ENCODE measurements around the gene SEZ6.

SEZ6 gene, protein sequence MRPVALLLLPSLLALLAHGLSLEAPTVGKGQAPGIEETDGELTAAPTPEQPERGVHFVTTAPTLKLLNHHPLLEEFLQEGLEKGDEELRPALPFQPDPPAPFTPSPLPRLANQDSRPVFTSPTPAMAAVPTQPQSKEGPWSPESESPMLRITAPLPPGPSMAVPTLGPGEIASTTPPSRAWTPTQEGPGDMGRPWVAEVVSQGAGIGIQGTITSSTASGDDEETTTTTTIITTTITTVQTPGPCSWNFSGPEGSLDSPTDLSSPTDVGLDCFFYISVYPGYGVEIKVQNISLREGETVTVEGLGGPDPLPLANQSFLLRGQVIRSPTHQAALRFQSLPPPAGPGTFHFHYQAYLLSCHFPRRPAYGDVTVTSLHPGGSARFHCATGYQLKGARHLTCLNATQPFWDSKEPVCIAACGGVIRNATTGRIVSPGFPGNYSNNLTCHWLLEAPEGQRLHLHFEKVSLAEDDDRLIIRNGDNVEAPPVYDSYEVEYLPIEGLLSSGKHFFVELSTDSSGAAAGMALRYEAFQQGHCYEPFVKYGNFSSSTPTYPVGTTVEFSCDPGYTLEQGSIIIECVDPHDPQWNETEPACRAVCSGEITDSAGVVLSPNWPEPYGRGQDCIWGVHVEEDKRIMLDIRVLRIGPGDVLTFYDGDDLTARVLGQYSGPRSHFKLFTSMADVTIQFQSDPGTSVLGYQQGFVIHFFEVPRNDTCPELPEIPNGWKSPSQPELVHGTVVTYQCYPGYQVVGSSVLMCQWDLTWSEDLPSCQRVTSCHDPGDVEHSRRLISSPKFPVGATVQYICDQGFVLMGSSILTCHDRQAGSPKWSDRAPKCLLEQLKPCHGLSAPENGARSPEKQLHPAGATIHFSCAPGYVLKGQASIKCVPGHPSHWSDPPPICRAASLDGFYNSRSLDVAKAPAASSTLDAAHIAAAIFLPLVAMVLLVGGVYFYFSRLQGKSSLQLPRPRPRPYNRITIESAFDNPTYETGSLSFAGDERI

DNA sequence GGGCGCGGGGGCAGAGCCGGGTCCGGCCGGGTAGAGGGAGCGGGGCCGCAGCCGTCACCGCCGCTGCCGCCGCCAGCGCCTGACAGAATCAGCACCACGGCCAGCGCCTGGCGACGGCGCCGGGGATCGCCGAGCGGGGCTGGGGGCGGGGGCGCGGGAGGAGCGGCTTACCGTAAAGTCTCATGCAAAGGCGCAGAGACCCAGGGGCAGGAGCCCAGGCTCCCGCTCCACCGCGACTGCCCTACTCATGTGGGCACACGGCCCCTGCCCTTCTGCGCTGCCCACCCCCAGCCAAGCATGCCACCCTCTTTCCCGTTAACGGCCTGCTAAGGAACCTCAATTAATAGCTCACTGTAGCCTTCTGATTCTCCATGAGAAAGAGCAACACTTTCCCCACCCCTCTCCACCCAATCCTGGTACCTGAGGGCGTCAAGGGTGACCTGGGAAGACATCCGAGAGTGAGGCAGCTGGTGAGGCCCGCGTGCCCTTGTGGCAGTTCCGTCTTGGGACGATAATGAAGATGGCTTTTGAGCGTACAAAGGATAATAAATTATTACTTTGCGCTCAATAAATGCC, at the start of gene SEZ6:
TSS of gene SEZ6 (minus strand) at position 98 of the 576 bp plus-strand sequence. CDS start 164 bp downstream, outside the sequence.
- DNase-seq: peak; percentile 68
- Histone ChIP-seq H3K4me3 (ENCODE audit: low read length) (no peak within 1 kb of the TSS), H3K9me3 (replicated peaks; ENCODE audit: insufficient read depth, low read length) (no peaks in the 10 kb centered on the region), H4K20me1 (ENCODE audit: insufficient read depth, low read length) (no peaks in the 10 kb centered on the region), H3K9me2 (replicated peaks; ENCODE audit: insufficient read depth, low read length) (no peaks in the 10 kb centered on the region), H3K9ac (ENCODE audit: low read length) (no peak within 1 kb of the TSS), H3K79me2 (ENCODE audit: low read length) (no peaks in the 10 kb centered on the region), H3K4me2 (ENCODE audit: low read depth, low read length) (no peak within 1 kb of the TSS), H3K36me3 (replicated peaks; ENCODE audit: insufficient read depth, low read length) (no peaks in the 10 kb centered on the region), H3K27ac (ENCODE audit: low read length) (no peak within 1 kb of the TSS), H3K27me3 (replicated peaks; ENCODE audit: insufficient read depth, low read length) (peaks cover 58% of the 10 kb centered on the region), H3K4me1 (ENCODE audit: low read length) (no peaks in the 10 kb centered on the region), H2AFZ (ENCODE audit: low read length) (no peak within 1 kb of the TSS), H3F3A (ENCODE audit: insufficient read depth, low read length) (no peaks in the 10 kb centered on the region)
- TF ChIP-seq EZH2 (optimal IDR thresholded peaks at IDR 0.05; ENCODE audit: low read depth, low read length) (no peak), EZH2phosphoT487 (IDR thresholded peaks at IDR 0.05; ENCODE audit: low read length) (no peak)
- TF ChIP-seq, protein P1, sequence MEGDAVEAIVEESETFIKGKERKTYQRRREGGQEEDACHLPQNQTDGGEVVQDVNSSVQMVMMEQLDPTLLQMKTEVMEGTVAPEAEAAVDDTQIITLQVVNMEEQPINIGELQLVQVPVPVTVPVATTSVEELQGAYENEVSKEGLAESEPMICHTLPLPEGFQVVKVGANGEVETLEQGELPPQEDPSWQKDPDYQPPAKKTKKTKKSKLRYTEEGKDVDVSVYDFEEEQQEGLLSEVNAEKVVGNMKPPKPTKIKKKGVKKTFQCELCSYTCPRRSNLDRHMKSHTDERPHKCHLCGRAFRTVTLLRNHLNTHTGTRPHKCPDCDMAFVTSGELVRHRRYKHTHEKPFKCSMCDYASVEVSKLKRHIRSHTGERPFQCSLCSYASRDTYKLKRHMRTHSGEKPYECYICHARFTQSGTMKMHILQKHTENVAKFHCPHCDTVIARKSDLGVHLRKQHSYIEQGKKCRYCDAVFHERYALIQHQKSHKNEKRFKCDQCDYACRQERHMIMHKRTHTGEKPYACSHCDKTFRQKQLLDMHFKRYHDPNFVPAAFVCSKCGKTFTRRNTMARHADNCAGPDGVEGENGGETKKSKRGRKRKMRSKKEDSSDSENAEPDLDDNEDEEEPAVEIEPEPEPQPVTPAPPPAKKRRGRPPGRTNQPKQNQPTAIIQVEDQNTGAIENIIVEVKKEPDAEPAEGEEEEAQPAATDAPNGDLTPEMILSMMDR (IDR thresholded peaks at IDR 0.05; ENCODE audit: low read length): no peak

- no peaks in the 10 kb centered on the region for H3K9me3 ChIP-seq (replicated peaks; ENCODE audit: insufficient read depth, low read length)
- H3K9me2 ChIP-seq (replicated peaks; ENCODE audit: insufficient read depth, low read length): no peaks in the 10 kb centered on the region
- H3K4me3 ChIP-seq (ENCODE audit: low read length): no peak overlapping the region
- H3K27me3 ChIP-seq (replicated peaks; ENCODE audit: insufficient read depth, low read length): no peaks in the 10 kb centered on the region
- H3K9ac ChIP-seq (ENCODE audit: low read length): no peak overlapping the region
- H3F3A ChIP-seq (ENCODE audit: insufficient read depth, low read length): no peaks in the 10 kb centered on the region
- H3K4me1 ChIP-seq (ENCODE audit: low read length): no peaks in the 10 kb centered on the region
- H3K4me2 ChIP-seq (ENCODE audit: low read depth, low read length): no peak overlapping the region
- H4K20me1 ChIP-seq (ENCODE audit: insufficient read depth, low read length): no peaks in the 10 kb centered on the region
- H3K36me3 ChIP-seq (replicated peaks; ENCODE audit: insufficient read depth, low read length): no peaks in the 10 kb centered on the region
- H3K79me2 ChIP-seq (ENCODE audit: low read length): no peaks in the 10 kb centered on the region
- no peak overlapping the region for H2AFZ ChIP-seq (ENCODE audit: low read length)
- TF ChIP-seq, protein P1 (IDR thresholded peaks at IDR 0.05; ENCODE audit: low read length): no peak
- no peak for TF ChIP-seq EZH2phosphoT487 (IDR thresholded peaks at IDR 0.05; ENCODE audit: low read length)
- no peak for TF ChIP-seq EZH2 (optimal IDR thresholded peaks at IDR 0.05; ENCODE audit: low read depth, low read length)
- no peak for DNase-seq
- no peak overlapping the region for H3K27ac ChIP-seq (ENCODE audit: low read length)
Measured at GRCh38 chr17:29054835-29055234, 49.0 kb upstream of the SEZ6 start.

DNA sequence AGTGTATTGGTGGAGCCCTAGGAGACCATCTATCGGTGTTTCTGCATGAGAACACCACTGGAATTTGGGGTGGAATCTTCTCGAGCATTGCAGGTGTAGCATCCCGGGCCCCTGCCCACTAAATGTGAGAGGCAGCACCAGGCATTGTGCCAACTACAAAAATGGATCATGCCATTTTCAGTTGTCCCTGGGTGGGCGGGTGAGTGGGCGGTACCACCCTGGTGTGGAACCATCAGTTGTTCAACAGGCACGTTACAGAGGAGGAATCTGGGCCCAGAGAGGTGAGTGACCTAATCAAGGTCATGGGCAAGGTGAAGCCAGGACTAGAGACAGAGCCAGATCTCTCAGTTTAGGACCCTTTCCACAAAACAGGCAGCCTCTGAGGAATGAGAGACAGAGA, 45.9 kb upstream of the SEZ6 start:
- no peaks in the 10 kb centered on the region for H3K4me1 ChIP-seq (ENCODE audit: low read length)
- H3F3A ChIP-seq (ENCODE audit: insufficient read depth, low read length): no peaks in the 10 kb centered on the region
- H2AFZ ChIP-seq (ENCODE audit: low read length): no peak overlapping the region
- no peak overlapping the region for H3K9ac ChIP-seq (ENCODE audit: low read length)
- no peak overlapping the region for H3K27ac ChIP-seq (ENCODE audit: low read length)
- H4K20me1 ChIP-seq (ENCODE audit: insufficient read depth, low read length): no peaks in the 10 kb centered on the region
- no peak overlapping the region for H3K4me3 ChIP-seq (ENCODE audit: low read length)
- no peaks in the 10 kb centered on the region for H3K9me3 ChIP-seq (replicated peaks; ENCODE audit: insufficient read depth, low read length)
- TF ChIP-seq EZH2 (optimal IDR thresholded peaks at IDR 0.05; ENCODE audit: low read depth, low read length) (no peak), EZH2phosphoT487 (IDR thresholded peaks at IDR 0.05; ENCODE audit: low read length) (no peak)
- TF ChIP-seq, protein P1 (IDR thresholded peaks at IDR 0.05; ENCODE audit: low read length): no peak
- H3K9me2 ChIP-seq (replicated peaks; ENCODE audit: insufficient read depth, low read length): no peaks in the 10 kb centered on the region
- no peak for DNase-seq
- H3K4me2 ChIP-seq (ENCODE audit: low read depth, low read length): no peak overlapping the region
- H3K36me3 ChIP-seq (replicated peaks; ENCODE audit: insufficient read depth, low read length): no peaks in the 10 kb centered on the region
- H3K27me3 ChIP-seq (replicated peaks; ENCODE audit: insufficient read depth, low read length): no peaks in the 10 kb centered on the region
- no peaks in the 10 kb centered on the region for H3K79me2 ChIP-seq (ENCODE audit: low read length)

All from MM.1S (cell line).